Measurements from ENCODE around the gene WDR33. TPM values are rescaled to one million over a fixed set of nuclear protein-coding genes. Genes with fewer than 3 reads are reported as not detected.
"Not testable (repeated sequence)": the region's sequence is repeated elsewhere in the genome, so short reads cannot be mapped to it uniquely, and the experiment has no call there.

WDR33 gene
- total RNA-seq, 1 donor from 2014 or later = 27.0 TPM

DNA sequence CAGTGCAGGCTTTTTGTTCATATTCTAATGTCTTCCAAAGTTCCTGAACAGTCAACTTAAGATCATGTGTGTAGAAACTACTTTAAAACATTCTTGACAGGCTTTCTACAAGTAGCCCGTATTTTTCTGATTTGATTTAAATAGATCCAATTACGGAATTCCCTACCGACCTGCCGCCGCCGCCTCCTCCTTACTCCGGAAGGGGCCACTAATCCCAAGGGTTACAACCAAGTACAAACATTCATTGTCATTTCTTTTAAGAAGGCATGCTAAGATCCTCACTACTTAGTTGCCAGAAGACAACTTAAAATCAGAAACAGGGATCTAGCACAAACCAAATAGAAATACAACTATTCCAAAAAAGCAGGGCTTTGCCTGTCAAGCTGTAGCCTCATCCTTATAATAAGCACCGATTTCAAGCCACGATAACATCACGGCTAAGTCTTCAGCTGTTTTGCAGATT lies 784 bp downstream of the WDR33 start:
- DNase-seq (ENCODE audit: low read depth, low spot score) = no peak

GRCh38 chr2:127807678-127808353 lies 3.2 kb downstream of the WDR33 start:
- DNase-seq (ENCODE audit: low read depth, low spot score) = no peak

- not testable (repeated sequence) for DNase-seq (ENCODE audit: low read depth, low spot score)
Measured at GRCh38 chr2:127806860-127807259, 4.1 kb downstream of the WDR33 start.

GRCh38 chr2:127805491-127805890 lies 5.5 kb downstream of the WDR33 start:
- no peak for DNase-seq (ENCODE audit: low read depth, low spot score)

GRCh38 chr2:127799926-127800325 lies 11.0 kb downstream of the WDR33 start:
- no peak for DNase-seq (ENCODE audit: low read depth, low spot score)

DNA sequence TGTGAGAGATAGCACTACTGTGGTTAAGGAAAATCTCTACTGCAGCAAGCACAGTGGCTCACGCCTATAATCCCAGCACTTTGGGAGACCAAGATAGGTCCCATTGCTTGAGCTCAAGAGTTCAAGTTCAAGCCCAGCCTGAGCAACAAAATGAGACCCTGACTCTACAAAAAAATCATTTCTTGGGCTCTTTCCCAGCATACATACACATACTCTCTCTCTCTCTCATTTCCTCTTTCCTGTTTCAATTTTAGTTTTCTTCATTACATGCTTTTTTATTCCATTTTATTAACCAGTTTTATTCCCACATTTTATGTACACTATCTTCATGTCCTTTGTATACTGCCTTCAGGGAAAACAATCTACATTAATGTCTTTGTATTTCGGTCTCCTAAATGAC lies 14.6 kb downstream of the WDR33 start:
- no peak for DNase-seq (ENCODE audit: low read depth, low spot score)

GRCh38 chr2:127794901-127795300 lies 16.1 kb downstream of the WDR33 start:
- not testable (repeated sequence) for DNase-seq (ENCODE audit: low read depth, low spot score)

DNA sequence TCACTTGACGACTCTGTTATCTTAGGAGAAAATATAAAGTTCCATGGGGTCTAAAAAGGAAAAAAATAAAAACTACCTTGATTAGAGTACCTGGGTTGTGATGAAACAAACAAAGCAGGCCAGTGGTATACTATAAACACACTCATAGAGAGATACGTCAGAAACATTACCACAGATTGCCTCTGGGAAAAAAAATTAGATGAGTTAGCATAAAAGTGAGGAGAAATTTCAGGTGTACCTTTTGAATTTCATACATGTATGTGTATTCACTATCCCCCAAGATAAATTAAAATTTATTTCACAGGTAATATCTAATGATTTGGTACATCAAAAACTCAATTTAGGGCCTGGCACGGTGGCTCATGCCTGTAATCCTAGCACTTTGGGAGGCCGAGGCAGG lies 18.2 kb downstream of the WDR33 start:
- no peak for DNase-seq (ENCODE audit: low read depth, low spot score)

DNA sequence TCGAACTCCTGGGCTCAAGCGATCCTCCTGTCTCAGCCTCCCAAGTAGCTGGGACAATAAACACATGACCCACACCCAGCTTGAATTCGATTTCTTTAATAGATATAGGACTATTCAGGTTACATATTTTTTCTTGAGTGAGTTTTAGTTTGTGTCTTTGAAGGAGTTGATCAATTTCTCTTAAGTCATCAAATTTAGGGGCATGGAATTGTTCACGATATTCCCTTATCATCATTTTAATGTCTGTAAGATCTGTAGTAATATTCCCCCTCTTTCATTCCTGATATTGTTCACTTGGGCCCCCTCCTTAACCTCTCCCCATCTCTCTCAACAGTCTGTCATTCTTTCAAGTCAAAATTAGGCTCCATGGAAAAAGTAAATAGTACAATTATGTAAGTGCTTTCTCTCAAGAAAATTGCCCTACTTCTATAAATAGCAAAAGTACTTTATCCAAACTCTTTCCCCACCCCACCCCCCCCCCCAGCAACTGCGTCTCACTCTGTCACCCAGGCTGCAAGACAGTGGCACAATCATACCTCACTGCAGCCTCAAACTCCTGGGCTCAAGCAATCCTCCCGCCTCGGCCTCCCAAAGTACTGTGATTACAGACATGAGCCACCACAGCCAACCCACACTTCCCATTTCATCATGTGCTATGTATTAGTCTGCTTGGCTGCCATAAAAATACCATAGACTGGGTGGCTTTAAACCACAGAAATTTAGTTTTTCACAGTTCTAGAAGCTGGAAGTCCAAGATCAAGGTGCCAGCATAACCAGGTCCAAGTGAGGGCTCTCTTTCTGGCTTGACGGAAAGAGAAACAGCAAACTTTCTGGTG lies 20.1 kb downstream of the WDR33 start:
- DNase-seq (ENCODE audit: low read depth, low spot score) = no peak

DNA sequence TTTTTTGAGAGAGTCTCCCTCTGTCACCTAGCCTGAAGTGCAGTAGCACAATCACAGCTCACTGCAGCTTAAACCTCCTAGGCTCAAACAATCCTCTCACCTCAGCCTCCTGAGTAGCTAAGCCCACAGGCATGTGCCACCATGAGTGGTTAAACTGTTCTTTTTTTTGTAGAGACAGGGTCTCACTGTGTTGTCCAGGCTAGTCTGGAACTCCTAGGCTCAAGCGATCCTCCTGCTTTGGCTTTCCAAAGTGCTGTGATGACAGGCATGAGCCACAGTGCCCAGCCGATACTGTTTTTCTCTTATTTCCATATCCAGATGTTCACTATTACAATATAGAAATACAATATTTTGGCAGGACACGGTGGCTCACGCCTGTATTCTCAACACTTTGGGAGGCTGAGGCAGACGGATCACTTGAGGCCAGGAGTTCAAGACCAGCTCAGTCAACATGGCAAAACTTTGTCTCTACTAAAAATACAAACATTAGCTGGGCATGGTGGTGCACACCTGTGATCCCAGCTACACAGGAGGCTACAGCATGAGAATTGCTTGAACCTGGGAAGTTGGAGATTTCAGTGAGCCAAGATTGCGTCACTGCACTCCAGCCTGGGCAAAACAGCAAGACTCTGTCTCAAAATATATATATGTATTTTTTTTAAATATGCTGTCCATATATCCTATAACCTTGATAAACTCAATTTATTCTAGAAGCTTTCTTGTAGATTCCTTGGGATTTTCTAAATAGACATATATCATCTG lies 24.7 kb downstream of the WDR33 start:
- no peak for DNase-seq (ENCODE audit: low read depth, low spot score)

GRCh38 chr2:127784965-127785518 lies 25.9 kb downstream of the WDR33 start:
- DNase-seq (ENCODE audit: low read depth, low spot score) = no peak

GRCh38 chr2:127783101-127783500 lies 27.9 kb downstream of the WDR33 start:
- no peak for DNase-seq (ENCODE audit: low read depth, low spot score)

- DNase-seq (ENCODE audit: low read depth, low spot score) = no peak
Measured at GRCh38 chr2:127778850-127779249, 32.1 kb downstream of the WDR33 start.

GRCh38 chr2:127778447-127778846 lies 32.5 kb downstream of the WDR33 start:
- no peak for DNase-seq (ENCODE audit: low read depth, low spot score)

DNA sequence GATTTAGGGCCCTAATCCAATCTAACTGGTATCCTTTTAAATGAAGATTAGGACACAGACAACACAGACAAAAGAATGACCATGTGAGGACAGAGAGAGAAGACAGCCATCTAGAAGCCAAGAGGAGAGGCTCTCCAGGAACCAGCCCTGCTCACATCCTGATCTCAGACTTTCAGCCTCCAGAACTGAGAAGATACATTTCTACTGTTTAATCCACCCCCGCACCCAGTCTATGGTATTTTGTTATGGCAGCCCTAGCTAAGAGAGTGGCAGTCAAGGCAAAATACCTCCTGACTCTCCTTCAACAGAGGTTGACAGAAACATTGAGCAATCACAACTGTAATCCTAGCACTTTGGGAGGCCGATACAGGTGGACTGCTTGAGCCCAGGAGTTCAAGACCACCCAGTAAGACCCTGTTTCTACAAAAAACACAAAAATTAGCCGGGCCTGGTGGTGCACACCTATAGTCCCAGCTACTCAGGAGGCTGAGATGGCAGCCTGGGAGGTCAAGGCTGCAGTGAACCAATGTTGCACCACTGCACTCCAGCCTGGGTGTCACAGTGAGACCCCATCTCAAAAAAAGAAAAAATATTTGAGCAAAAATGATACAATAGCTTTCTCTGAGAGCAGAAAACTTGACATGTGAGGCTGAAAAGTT lies 34.7 kb downstream of the WDR33 start:
- DNase-seq (ENCODE audit: low read depth, low spot score) = no peak

DNA sequence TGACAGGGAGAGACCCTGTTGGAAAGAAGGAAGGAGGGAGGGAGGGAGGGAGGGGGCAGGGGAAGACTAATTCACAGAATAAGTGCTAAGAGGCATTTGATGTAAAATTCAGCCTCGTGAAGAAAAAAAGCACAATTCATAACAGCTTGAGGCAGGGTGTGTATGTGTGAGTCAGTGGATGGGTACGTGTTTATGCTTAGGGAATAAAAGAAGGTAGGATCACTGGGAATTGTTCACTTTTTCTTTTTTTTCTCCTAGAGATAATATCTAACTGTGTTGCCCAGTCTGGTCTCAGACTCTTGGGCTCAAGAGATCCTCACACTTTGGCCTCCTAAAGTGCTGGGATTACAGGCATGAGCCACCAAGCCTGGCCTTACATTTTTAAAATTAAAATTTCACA lies 39.2 kb downstream of the WDR33 start:
- DNase-seq (ENCODE audit: low read depth, low spot score) = peak; percentile 20

- peak; percentile 68 for DNase-seq (ENCODE audit: low read depth, low spot score)
Measured at GRCh38 chr2:127770973-127771735, 39.8 kb downstream of the WDR33 start.

GRCh38 chr2:127770534-127770933 lies 40.4 kb downstream of the WDR33 start:
- DNase-seq (ENCODE audit: low read depth, low spot score) = not testable (repeated sequence)

- DNase-seq (ENCODE audit: low read depth, low spot score) = no peak
Measured at GRCh38 chr2:127769587-127769986, 41.4 kb downstream of the WDR33 start.

GRCh38 chr2:127768775-127769479 lies 42.0 kb downstream of the WDR33 start:
- no peak for DNase-seq (ENCODE audit: low read depth, low spot score)
